Prostate gland (tissue), 2 donors: ENCODE results near the gene DHH.

Experiments used
- CTCF ChIP-seq, 4 experiments: fragments of 200-600 bp in 2 of 4; fragments of 450-650 bp in 2 of 4; sonication (generic) in 2 of 4; IDR thresholded peaks; 1 replicate in 3 of 4; 2 replicates in 1 of 4; pipeline ENCODE4 v1.5.1; 2016 to 2019; ENCODE audit warnings: antibody characterized with exemption in 4 of 4, mild to moderate bottlenecking in 2 of 4, moderate library complexity in 2 of 4
- POLR2A ChIP-seq: fragments of 450-650 bp; IDR thresholded peaks from one replicate; pipeline ENCODE4 v1.6.1; 2016; ENCODE audit warnings: antibody characterized with exemption, mild to moderate bottlenecking
- POLR2AphosphoS5 ChIP-seq: sonication (generic); formaldehyde crosslinking; IDR thresholded peaks from one replicate; pipeline ENCODE4 v1.6.1; 2017; ENCODE audit warnings: antibody characterized with exemption

- TF ChIP-seq CTCF (IDR thresholded peaks at IDR 0.05) (peak in 1 of 4 experiments; percentile 2), POLR2AphosphoS5 (peak; percentile 52), POLR2A (peak; percentile 81)
Measured at GRCh38 chr12:49131051-49131893, 36.7 kb upstream of the DHH start, which contains the start of gene TUBA1B.
